Lower lobe of right lung (tissue), 2 donors: ENCODE data around the gene RHOU. TPM values are rescaled to one million over a fixed set of nuclear protein-coding genes. Genes with fewer than 3 reads are reported as not detected.

Experiments
- ATAC-seq, 2 donors: fragments of 200-7000 bp; cut with Tn5 transposase; one replicate each; pipeline ENCODE4 v1.9.1; 2020 to 2022; ENCODE audit warnings: mild to moderate bottlenecking in 2 of 2, moderate library complexity in 2 of 2
- DNase-seq: peaks from one replicate; pipeline ENCODE4 v3.0.0-alpha.2; 2020
- H3K27ac ChIP-seq: fragments of 200-600 bp; one replicate; pipeline ENCODE4 v1.8.0; 2022
- H3K27me3 ChIP-seq: fragments of 200-600 bp; one replicate; pipeline ENCODE4 v1.8.0; 2022; ENCODE audit warnings: low read depth
- H3K36me3 ChIP-seq: fragments of 200-600 bp; one replicate; pipeline ENCODE4 v1.8.0; 2022; ENCODE audit warnings: mild to moderate bottlenecking
- H3K4me1 ChIP-seq: fragments of 200-600 bp; one replicate; pipeline ENCODE4 v1.8.0; 2022
- H3K4me3 ChIP-seq: fragments of 200-600 bp; one replicate; pipeline ENCODE4 v1.8.0; 2022; ENCODE audit warnings: mild to moderate bottlenecking
- H3K9me3 ChIP-seq: fragments of 200-600 bp; one replicate; pipeline ENCODE4 v1.8.0; 2022
- CTCF ChIP-seq: fragments of 200-600 bp; IDR thresholded peaks from one replicate; pipeline ENCODE4 v1.8.0; 2022; ENCODE audit warnings: antibody characterized with exemption, mild to moderate bottlenecking
- intact Hi-C: fragments of 100-400 bp; cut with DNase I; formaldehyde crosslinking; loops from one replicate; pipeline ENCODE4 v1.11.0; 2022
- total RNA-seq: library from RNA; stranded (reverse); fragmentation: NEBNext Ultra II Directional; extraction: Animal tissue kit (Norgen Biotek cat#: 25700); gene quantifications from one replicate; pipeline ENCODE4 v1.2.1, GENCODE V29; 2021
- donor health status: DM: no; HTN: yes; CAD: no; lungs with severe emphysema.

The RHOU gene
- total RNA-seq, 1 donor from 2014 or later: 22.9 TPM

DNA sequence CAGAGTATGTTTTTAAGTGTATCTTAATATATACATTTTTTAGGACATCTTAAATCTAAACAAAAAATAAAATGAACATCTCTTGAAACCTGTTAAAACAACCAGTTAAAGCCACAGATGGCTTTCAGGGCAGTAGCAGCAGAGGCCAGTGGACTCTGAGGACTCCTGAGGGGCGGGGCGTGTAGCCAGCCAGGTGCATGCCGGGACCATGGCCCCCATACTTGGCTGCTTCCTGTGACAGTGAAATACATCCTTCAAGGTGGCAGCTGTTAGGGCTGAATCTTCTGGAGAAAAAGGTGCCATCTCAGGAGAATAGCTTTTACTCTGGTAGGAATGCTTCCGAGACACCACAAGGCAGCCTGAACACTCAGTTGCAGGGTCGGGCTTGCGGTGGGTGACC is 9.6 kb downstream of the RHOU start:
- intact Hi-C loops: no loop called here
- no peak overlapping the region for H3K4me3 ChIP-seq
- ATAC-seq: no peak
- peaks cover 20% of the 10 kb centered on the region for H3K4me1 ChIP-seq
- no peak for DNase-seq
- no peaks in the 10 kb centered on the region for H3K27me3 ChIP-seq
- H3K9me3 ChIP-seq: no peaks in the 10 kb centered on the region
- peaks cover 43% of the 10 kb centered on the region for H3K36me3 ChIP-seq
- no peak overlapping the region for H3K27ac ChIP-seq
- TF ChIP-seq CTCF: no peak

GRCh38 chr1:228745497-228745896 is 10.2 kb downstream of the RHOU start:
- no peak for DNase-seq

DNA sequence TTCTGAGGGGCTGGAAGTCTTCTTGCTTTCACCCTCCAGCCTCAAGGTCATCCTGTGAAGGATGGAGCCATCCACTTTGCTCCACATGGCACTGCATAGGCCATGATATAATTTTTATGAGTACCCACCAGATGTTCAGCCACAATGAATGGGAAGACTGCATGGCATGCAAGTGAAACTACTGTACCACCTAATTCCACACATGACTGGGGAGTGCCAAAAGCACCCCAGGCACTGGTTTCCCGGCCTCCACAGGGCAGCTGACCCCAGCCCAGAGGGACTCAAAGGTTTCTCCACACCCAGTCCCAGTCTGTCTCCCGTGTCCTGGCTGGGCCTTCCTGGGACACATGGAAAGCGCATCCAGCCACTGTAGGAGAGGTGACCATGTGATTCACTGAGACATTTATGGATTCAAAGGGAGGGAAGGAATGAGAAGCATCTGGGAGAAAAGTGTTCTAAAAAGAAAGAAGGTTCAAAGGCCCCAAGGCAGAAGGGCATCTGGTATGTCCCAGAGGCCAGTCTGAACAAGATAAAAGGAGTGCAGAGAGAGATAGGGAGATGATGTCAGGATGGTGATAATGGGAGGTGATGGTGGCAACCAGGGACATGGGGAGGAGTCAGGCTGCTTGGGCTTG is 12.1 kb downstream of the RHOU start:
- Histone ChIP-seq H3K4me1 (no peaks in the 10 kb centered on the region), H3K27ac (no peak overlapping the region), H3K4me3 (no peak overlapping the region), H3K9me3 (no peaks in the 10 kb centered on the region), H3K27me3 (no peaks in the 10 kb centered on the region), H3K36me3 (peaks cover 41% of the 10 kb centered on the region)
- no peak for DNase-seq
- no peak for ATAC-seq
- intact Hi-C loops: no loop called here
- no peak for TF ChIP-seq CTCF

More at GRCh38 chr1:228745497-228745896, 10.2 kb downstream of the RHOU start:
- ATAC-seq: no peak
- Histone ChIP-seq H3K36me3 (peaks cover 43% of the 10 kb centered on the region), H3K27me3 (no peaks in the 10 kb centered on the region), H3K9me3 (no peaks in the 10 kb centered on the region), H3K4me3 (no peak overlapping the region), H3K4me1 (peaks cover 14% of the 10 kb centered on the region), H3K27ac (no peak overlapping the region)
- intact Hi-C loops: no loop called here
- TF ChIP-seq CTCF: no peak

DNA sequence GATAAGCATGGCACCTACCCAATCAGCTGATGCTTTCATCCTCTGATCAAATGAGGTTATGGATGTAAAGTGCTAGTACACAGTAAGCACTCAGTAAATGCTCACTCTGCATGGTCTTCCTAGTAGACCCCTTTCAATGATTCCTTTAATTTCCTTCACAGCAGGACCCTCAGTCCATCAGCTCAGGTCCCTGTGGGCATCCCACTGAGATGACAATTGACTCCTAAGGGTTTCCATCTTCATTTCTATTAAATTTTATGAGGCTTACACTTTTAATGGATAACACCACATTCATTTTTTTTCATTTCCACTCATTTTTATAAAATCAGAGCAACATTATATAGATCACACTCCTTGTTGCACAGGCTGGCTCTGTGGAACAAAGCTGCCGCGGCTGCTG is 12.8 kb downstream of the RHOU start:
- Histone ChIP-seq H3K4me3 (no peak overlapping the region), H3K27me3 (no peaks in the 10 kb centered on the region), H3K36me3 (peaks cover 36% of the 10 kb centered on the region), H3K27ac (no peak overlapping the region), H3K9me3 (no peaks in the 10 kb centered on the region), H3K4me1 (no peaks in the 10 kb centered on the region)
- no peak for TF ChIP-seq CTCF
- ATAC-seq: no peak
- DNase-seq: no peak
- intact Hi-C loops: no loop called here

- intact Hi-C loops: no loop called here
- TF ChIP-seq CTCF: no peak
- no peak overlapping the region for H3K27ac ChIP-seq
- ATAC-seq (no peak), DNase-seq (no peak)
- no peaks in the 10 kb centered on the region for H3K9me3 ChIP-seq
- no peaks in the 10 kb centered on the region for H3K27me3 ChIP-seq
- H3K4me1 ChIP-seq: no peaks in the 10 kb centered on the region
- H3K36me3 ChIP-seq: peaks cover 32% of the 10 kb centered on the region
- no peak overlapping the region for H3K4me3 ChIP-seq
Observed at GRCh38 chr1:228748431-228748830, 13.2 kb downstream of the RHOU start.
